OCI-LY1 (cell line): ENCODE data around the gene KPNB1.

Experiments
- CTCF ChIP-seq: fragments of 200-600 bp; sonication (generic), shearing (Covaris generic); IDR thresholded peaks from 2 replicates; pipeline ENCODE4 v1.5.1; 2017; ENCODE audit warnings: mild to moderate bottlenecking, antibody characterized with exemption, low read length, moderate library complexity, mixed read lengths
- EZH2 ChIP-seq: fragments of 200-600 bp; sonication (generic), shearing (Covaris generic); IDR thresholded peaks from 2 replicates; pipeline ENCODE4 v1.8.0; 2017; ENCODE audit warnings: borderline replicate concordance, mixed run types, mild to moderate bottlenecking, antibody characterized with exemption, low read length, moderate library complexity, mixed read lengths

GRCh38 chr17:47684025-47684424 is 34.3 kb downstream of the KPNB1 start:
- no peak for TF ChIP-seq CTCF
- TF ChIP-seq EZH2, result no peak
